ENCODE data around the gene C1QTNF9.
"Not testable (repeated sequence)": the region's sequence is repeated elsewhere in the genome, so short reads cannot be mapped to it uniquely, and the experiment has no call there.

The C1QTNF9 gene

DNA sequence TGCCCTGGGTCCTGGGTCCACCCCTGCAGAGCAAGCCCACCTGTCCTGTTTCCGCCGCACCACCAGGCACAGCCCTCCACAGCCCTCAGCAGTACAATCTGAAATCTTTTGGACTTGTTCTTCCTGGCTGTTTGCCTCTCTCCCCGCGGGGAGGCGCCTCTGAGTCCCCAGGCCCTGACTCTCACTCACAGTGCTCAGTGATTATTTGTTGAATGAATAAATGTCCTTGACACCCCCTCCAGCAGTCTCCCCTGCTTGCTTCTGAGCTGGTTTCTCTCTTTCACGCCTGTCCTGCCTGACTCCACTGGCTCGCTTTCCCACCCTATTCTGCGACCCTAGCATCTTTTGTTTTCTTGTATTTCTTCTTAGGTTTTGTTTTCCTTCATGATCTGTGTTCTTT, 56.9 kb downstream of the C1QTNF9 start:
- not testable (repeated sequence) for DNase-seq

GRCh38 chr13:24371273-24371672, 61.9 kb downstream of the C1QTNF9 start:
- not testable (repeated sequence) for DNase-seq
